HCT116 (cell line): ENCODE data around the gene AHCTF1. TPM values are rescaled to one million over a fixed set of nuclear protein-coding genes. Genes with fewer than 3 reads are reported as not detected.

Experiments used
- ATAC-seq: fragments of 200-7000 bp; cut with Tn5 transposase; 2 replicates; pipeline ENCODE4 v1.9.1; 2020; ENCODE audit warnings: mild to moderate bottlenecking, moderate library complexity
- BruUV-seq: library from RNA; stranded (reverse); fragments of 400-500 nt; replicated peaks from 2 replicates; lab custom pipeline; 2021; lab: Mats Ljungman, UMichigan
- CTCF ChIA-PET: fragments of 300-600 bp; sonication (Branson Sonifier 250); formaldehyde crosslinking; loops from one replicate; lab custom pipeline; 2021; ENCODE audit warnings: antibody characterized with exemption; lab: Charles Lee
- POLR2A ChIA-PET: fragments of 300-600, 350-600 bp; sonication (Branson Sonifier 250); formaldehyde crosslinking; loops from one replicate; lab custom pipeline; 2021; ENCODE audit warnings: antibody characterized with exemption; lab: Charles Lee
- RAD21 ChIA-PET, 2 experiments: fragments of 300-600 bp; sonication (Branson Sonifier 250); formaldehyde crosslinking; loops; one replicate each; lab custom pipeline; 2023; ENCODE audit warnings: low total read pairs in 2 of 2; ENCODE audit not compliant: uncharacterized antibody in 2 of 2, unreplicated experiment in 2 of 2, low non-redundant PET in 1 of 2; lab: Charles Lee
- DNase-seq: peaks from one replicate; pipeline ENCODE4 v3.0.0-alpha.2; 2010; ENCODE audit warnings: low read depth, low spot score
- H2AFZ ChIP-seq: fragments of 200-600 bp; shearing (Covaris generic), sonication (generic); 2 replicates; pipeline ENCODE4 v1.6.1; 2017; ENCODE audit warnings: low read depth, mixed run types, mixed read lengths, antibody characterized with exemption, low read length; ENCODE audit not compliant: poor library complexity, severe bottlenecking
- H3K27ac ChIP-seq: 2 replicates; pipeline ENCODE4 v1.5.1; 2012; ENCODE audit warnings: low read depth, low read length
- H3K27me3 ChIP-seq: fragments of 200-600 bp; sonication (generic); 2 replicates; pipeline ENCODE4 v1.6.1; 2016; ENCODE audit warnings: mixed run types, low read length, mixed read lengths; ENCODE audit not compliant: insufficient read depth
- H3K36me3 ChIP-seq, 2 experiments: fragments of 200-500 bp in 1 of 2; fragments of 200-600 bp in 1 of 2; sonication (Bioruptor generic) in 1 of 2; sonication (generic) in 1 of 2; 2 replicates each; pipeline versions ENCODE4 v1.5.1 to v1.6.1; 2014 to 2016; ENCODE audit warnings: low read length in 2 of 2, inconsistent platforms in 1 of 2, mixed read lengths in 1 of 2, mixed run types in 1 of 2; ENCODE audit not compliant: insufficient read depth in 2 of 2, control insufficient read depth in 1 of 2
- H3K4me1 ChIP-seq, 2 experiments: fragments of 200-600 bp in 1 of 2; sonication (generic) in 1 of 2; 2 replicates each; pipeline versions ENCODE4 v1.5.1 to v1.6.1; 2012 to 2017; ENCODE audit warnings: low read length in 2 of 2, inconsistent platforms in 1 of 2, mild to moderate bottlenecking in 1 of 2, mixed read lengths in 1 of 2, mixed run types in 1 of 2, moderate library complexity in 1 of 2; ENCODE audit not compliant: insufficient read depth in 2 of 2, control insufficient read depth in 1 of 2
- H3K4me2 ChIP-seq: fragments of 200-600 bp; sonication (generic); 2 replicates; pipeline ENCODE4 v1.6.1; 2017; ENCODE audit warnings: mixed run types, low read length, mixed read lengths
- H3K4me3 ChIP-seq, 2 experiments: fragments of 200-600 bp in 1 of 2; sonication (generic) in 1 of 2; replicated peaks in 1 of 2; 2 replicates each; pipeline ENCODE4 v1.5.1; 2011 to 2016; ENCODE audit warnings: low read length in 2 of 2, control low read depth in 1 of 2, low read depth in 1 of 2, mild to moderate bottlenecking in 1 of 2, mixed read lengths in 1 of 2, mixed run types in 1 of 2
- H3K79me2 ChIP-seq: fragments of 200-600 bp; sonication (generic); 2 replicates; pipeline ENCODE4 v1.6.1; 2017; ENCODE audit warnings: mild to moderate bottlenecking, mixed run types, low read length, moderate library complexity, mixed read lengths; ENCODE audit not compliant: insufficient read depth
- H3K9ac ChIP-seq: fragments of 200-600 bp; sonication (generic); 2 replicates; pipeline ENCODE4 v1.6.1; 2016; ENCODE audit warnings: low read length, mixed read lengths
- H3K9me2 ChIP-seq: fragments of 200-600 bp; sonication (generic), shearing (Covaris generic); 2 replicates; pipeline ENCODE4 v1.6.1; 2017; ENCODE audit warnings: mixed run types, mild to moderate bottlenecking, moderate library complexity; ENCODE audit not compliant: insufficient read depth
- H3K9me3 ChIP-seq, 2 experiments: fragments of 200-500 bp in 1 of 2; fragments of 200-600 bp in 1 of 2; sonication (Bioruptor generic) in 1 of 2; sonication (generic) in 1 of 2; 2 replicates each; pipeline ENCODE4 v1.6.1; 2014 to 2017; ENCODE audit warnings: low read length in 2 of 2, mixed read lengths in 2 of 2, inconsistent platforms in 1 of 2, low read depth in 1 of 2, mild to moderate bottlenecking in 1 of 2, mixed run types in 1 of 2, moderate library complexity in 1 of 2; ENCODE audit not compliant: control insufficient read depth in 1 of 2, insufficient read depth in 1 of 2
- H4K20me1 ChIP-seq: fragments of 200-600 bp; sonication (generic), shearing (Covaris generic); 2 replicates; pipeline ENCODE4 v1.6.1; 2017; ENCODE audit warnings: mixed run types, mild to moderate bottlenecking, moderate library complexity; ENCODE audit not compliant: insufficient read depth
- CBX3 ChIP-seq: IDR thresholded peaks from 2 replicates; pipeline ENCODE4 v1.6.1; 2012; ENCODE audit warnings: low read depth
- CEBPB ChIP-seq: IDR thresholded peaks from 2 replicates; pipeline ENCODE4 v1.6.1; 2012; ENCODE audit warnings: low read depth
- CTCF ChIP-seq, 3 experiments: fragments of 200-600 bp in 1 of 3; sonication (generic) in 1 of 3; IDR thresholded peaks in 2 of 3; conservative IDR thresholded peaks in 1 of 3; 2 replicates each; pipeline ENCODE4 v1.5.1; 2012 to 2017; ENCODE audit warnings: low read depth in 2 of 3, low read length in 2 of 3, antibody characterized with exemption in 1 of 3, borderline replicate concordance in 1 of 3, control low read depth in 1 of 3, mild to moderate bottlenecking in 1 of 3, mixed read lengths in 1 of 3, mixed run types in 1 of 3, moderate library complexity in 1 of 3; ENCODE audit not compliant: insufficient read depth in 1 of 3
- EGR1 ChIP-seq: IDR thresholded peaks from 2 replicates; pipeline ENCODE4 v1.6.1; 2012; ENCODE audit warnings: low read depth
- ELF1 ChIP-seq: IDR thresholded peaks from 2 replicates; pipeline ENCODE4 v1.6.1; 2012; ENCODE audit warnings: low read depth, borderline replicate concordance
- EZH2 ChIP-seq: fragments of 200-600 bp; sonication (generic); IDR thresholded peaks from 2 replicates; pipeline ENCODE4 v1.6.1; 2017; ENCODE audit warnings: antibody characterized with exemption, mixed run types
- JUND ChIP-seq: IDR thresholded peaks from 2 replicates; pipeline ENCODE4 v1.6.1; 2012
- POLR2A ChIP-seq: IDR thresholded peaks from 2 replicates; pipeline ENCODE4 v1.7.0; 2011; ENCODE audit warnings: borderline replicate concordance; ENCODE audit not compliant: insufficient read depth, insufficient read length; ENCODE audit errors: extremely low read depth
- POLR2AphosphoS5 ChIP-seq: IDR thresholded peaks from 2 replicates; pipeline ENCODE4 v1.6.1; 2011; ENCODE audit warnings: mild to moderate bottlenecking, low read depth, low read length, moderate library complexity
- RAD21 ChIP-seq: IDR thresholded peaks from 2 replicates; pipeline ENCODE4 v1.6.1; 2012; ENCODE audit warnings: low read depth, mild to moderate bottlenecking
- REST ChIP-seq: IDR thresholded peaks from 2 replicates; pipeline ENCODE4 v1.6.1; 2012; ENCODE audit warnings: low read depth
- SIN3A ChIP-seq: IDR thresholded peaks from 2 replicates; pipeline ENCODE4 v1.6.1; 2012; ENCODE audit warnings: low read depth
- SP1 ChIP-seq: IDR thresholded peaks from 2 replicates; pipeline ENCODE4 v1.6.1; 2012; ENCODE audit warnings: low read depth
- SRF ChIP-seq: IDR thresholded peaks from 2 replicates; pipeline ENCODE4 v1.6.1; 2012; ENCODE audit warnings: low read depth
- TCF7L2 ChIP-seq: IDR thresholded peaks from 2 replicates; pipeline ENCODE4 v1.7.0; 2011; ENCODE audit warnings: borderline replicate concordance, inconsistent platforms; ENCODE audit not compliant: insufficient read depth, insufficient read length; ENCODE audit errors: extremely low read depth
- YY1 ChIP-seq: IDR thresholded peaks from 2 replicates; pipeline ENCODE4 v1.6.1; 2011; ENCODE audit warnings: low read length, low read depth, moderate library complexity, mild to moderate bottlenecking; ENCODE audit not compliant: insufficient replicate concordance; ENCODE audit errors: extremely low read depth
- ZBTB33 ChIP-seq: IDR thresholded peaks from 2 replicates; pipeline ENCODE4 v1.6.1; 2011; ENCODE audit warnings: mild to moderate bottlenecking, low read length, moderate library complexity; ENCODE audit not compliant: insufficient replicate concordance; ENCODE audit errors: extremely low read depth
- ZFX ChIP-seq: fragments of 450-650 bp; IDR thresholded peaks from 2 replicates; pipeline ENCODE4 v1.6.1; 2017
- ZNF274 ChIP-seq: fragments of 200-500 bp; sonication (Bioruptor generic); IDR thresholded peaks from 2 replicates; pipeline ENCODE4 v1.6.1; 2014; ENCODE audit warnings: mild to moderate bottlenecking, low read depth, low read length, inconsistent platforms
- intact Hi-C: fragments of 100-400 bp; cut with micrococcal nuclease; formaldehyde crosslinking; loops from 2 replicates; pipeline ENCODE4 v1.10.0; 2022
- total RNA-seq: library from RNA; stranded (reverse); gene quantifications from one replicate; pipeline ENCODE4 v1.2.1, GENCODE V29; 2021; ENCODE audit not compliant: unreplicated experiment

Gene AHCTF1
- total RNA-seq, 1 experiment from 2014 or later: 56.2 TPM

- peaks cover 54% of the 10 kb centered on the region for H3K79me2 ChIP-seq
- H3K4me2 ChIP-seq: no peak overlapping the region
- intact Hi-C loops: no loop called here
- TF ChIP-seq CBX3: no peak
- no peak for TF ChIP-seq CEBPB
- TF ChIP-seq ZFX: no peak
- TF ChIP-seq EZH2: no peak
- TF ChIP-seq ELF1: no peak
- TF ChIP-seq POLR2A: no peak
- no peak for TF ChIP-seq SP1
- no peak for TF ChIP-seq ZNF274
- TF ChIP-seq POLR2AphosphoS5: no peak
- no peak for TF ChIP-seq RAD21
- TF ChIP-seq TCF7L2: no peak
- no peak for TF ChIP-seq SIN3A
- TF ChIP-seq ZBTB33: no peak
- no peak for TF ChIP-seq EGR1
- no peak for TF ChIP-seq SRF
- TF ChIP-seq REST: no peak
- no peak for TF ChIP-seq JUND
- TF ChIP-seq CTCF (IDR thresholded peaks at IDR 0.05 in 2 of 3, conservative IDR thresholded peaks at IDR 0.05 in 1 of 3; ENCODE audit: borderline replicate concordance in 1 of 3, insufficient read depth in 1 of 3, low read depth in 2 of 3, low read length in 2 of 3): no peak
- no peak for TF ChIP-seq YY1
- ChIA-PET CTCF (no interaction called here), POLR2A (no interaction called here), RAD21 (no interaction called here)
- no peak overlapping the region for H3K4me3 ChIP-seq
- ATAC-seq (no peak), DNase-seq (no peak)
- no peak overlapping the region for H3K27ac ChIP-seq
- H3K9me2 ChIP-seq: no peaks in the 10 kb centered on the region
- no peaks in the 10 kb centered on the region; the same call in 1 of the 2 replicates for H4K20me1 ChIP-seq
- no peak overlapping the region for H2AFZ ChIP-seq
- peaks cover 48 to 60% of the 10 kb centered on the region in 2 experiments for H3K36me3 ChIP-seq
- no TSS peak for BruUV-seq
- H3K9ac ChIP-seq: no peak overlapping the region
- H3K4me1 ChIP-seq: no peaks in the 10 kb centered on the region
- no peaks in the 10 kb centered on the region for H3K27me3 ChIP-seq
- no peaks in the 10 kb centered on the region for H3K9me3 ChIP-seq
Observed at GRCh38 chr1:246860401-246860800, 71.3 kb downstream of the AHCTF1 start.
